ENCODE data around the gene MACF1. TPM values are rescaled to one million over a fixed set of nuclear protein-coding genes. Genes with fewer than 3 reads are reported as not detected.

The MACF1 gene
- total and polyA plus RNA-seq, 12 donors, result 85.3 to 379 (median 305) TPM

DNA sequence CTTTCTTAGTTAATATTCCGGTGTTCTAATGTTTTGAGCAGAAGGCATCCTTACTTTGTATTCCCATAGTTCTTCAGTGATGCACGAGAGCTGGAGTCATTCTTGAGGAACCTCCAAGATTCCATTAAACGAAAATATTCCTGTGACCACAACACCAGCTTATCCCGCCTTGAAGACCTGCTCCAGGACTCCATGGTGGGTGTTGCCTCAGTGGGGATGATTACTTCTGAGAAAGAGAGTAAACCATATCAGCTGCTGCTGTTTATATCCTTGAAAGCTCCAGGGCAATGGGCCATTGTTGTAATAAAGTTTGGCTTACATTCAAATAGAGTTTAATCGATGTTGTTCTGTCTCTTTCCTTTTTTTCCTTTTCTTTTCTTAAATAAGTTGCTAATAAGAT, 93.1 kb downstream of the MACF1 start:
- Histone ChIP-seq H3K36me3 (peaks cover 0 to 100% (median 69%) of the 10 kb centered on the region in 9 donors), H3K27me3 (no peaks in the 10 kb centered on the region), H3K9me3 (no peaks in the 10 kb centered on the region), H3K4me3 (no peak overlapping the region), H3K4me1 (peaks cover 0 to 36% (median 16%) of the 10 kb centered on the region in 9 donors), H3K27ac (no peak overlapping the region)
- DNase-seq (no peak), ATAC-seq (no peak)
- TF ChIP-seq, protein P1, sequence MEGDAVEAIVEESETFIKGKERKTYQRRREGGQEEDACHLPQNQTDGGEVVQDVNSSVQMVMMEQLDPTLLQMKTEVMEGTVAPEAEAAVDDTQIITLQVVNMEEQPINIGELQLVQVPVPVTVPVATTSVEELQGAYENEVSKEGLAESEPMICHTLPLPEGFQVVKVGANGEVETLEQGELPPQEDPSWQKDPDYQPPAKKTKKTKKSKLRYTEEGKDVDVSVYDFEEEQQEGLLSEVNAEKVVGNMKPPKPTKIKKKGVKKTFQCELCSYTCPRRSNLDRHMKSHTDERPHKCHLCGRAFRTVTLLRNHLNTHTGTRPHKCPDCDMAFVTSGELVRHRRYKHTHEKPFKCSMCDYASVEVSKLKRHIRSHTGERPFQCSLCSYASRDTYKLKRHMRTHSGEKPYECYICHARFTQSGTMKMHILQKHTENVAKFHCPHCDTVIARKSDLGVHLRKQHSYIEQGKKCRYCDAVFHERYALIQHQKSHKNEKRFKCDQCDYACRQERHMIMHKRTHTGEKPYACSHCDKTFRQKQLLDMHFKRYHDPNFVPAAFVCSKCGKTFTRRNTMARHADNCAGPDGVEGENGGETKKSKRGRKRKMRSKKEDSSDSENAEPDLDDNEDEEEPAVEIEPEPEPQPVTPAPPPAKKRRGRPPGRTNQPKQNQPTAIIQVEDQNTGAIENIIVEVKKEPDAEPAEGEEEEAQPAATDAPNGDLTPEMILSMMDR (IDR thresholded peaks at IDR 0.05), result no peak
- WGBS, 2 donors, result 49 to 54% methylated on average over 5 of the region's 5 CpGs
- intact Hi-C loops (cut with DNase I), result no loop called here

DNA sequence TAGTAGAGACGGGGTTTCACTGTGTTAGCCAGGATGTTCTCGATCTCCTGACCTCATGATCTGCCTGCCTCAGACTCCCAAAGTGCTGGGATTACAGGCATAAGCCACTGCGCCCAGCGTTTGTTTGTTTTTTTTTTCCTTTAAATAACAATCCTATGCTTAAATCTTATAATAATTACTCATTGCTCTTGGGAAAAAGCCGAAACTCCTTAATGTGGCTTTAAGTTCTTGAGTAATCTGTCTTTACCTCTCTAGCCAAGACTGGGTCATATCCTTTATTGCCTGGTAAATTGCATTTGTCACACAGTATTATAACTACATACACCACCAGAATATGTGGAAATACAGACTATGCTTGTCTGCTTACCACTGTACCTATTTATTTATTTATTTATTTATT, 97.1 kb downstream of the MACF1 start:
- no peak for DNase-seq
- Histone ChIP-seq H3K9me3 (no peaks in the 10 kb centered on the region), H3K36me3 (peaks cover 0 to 98% (median 53%) of the 10 kb centered on the region in 9 donors), H3K27me3 (no peaks in the 10 kb centered on the region), H3K27ac (no peak overlapping the region), H3K4me1 (peaks cover 0 to 8% (median 0%) of the 10 kb centered on the region in 9 donors), H3K4me3 (no peak overlapping the region)
- intact Hi-C loops (cut with DNase I), result no loop called here
- ATAC-seq, result no peak
- TF ChIP-seq, protein P1 (IDR thresholded peaks at IDR 0.05), result no peak
- 91 to 92% methylated on average over 5 of the region's 5 CpGs for WGBS, 2 donors

DNA sequence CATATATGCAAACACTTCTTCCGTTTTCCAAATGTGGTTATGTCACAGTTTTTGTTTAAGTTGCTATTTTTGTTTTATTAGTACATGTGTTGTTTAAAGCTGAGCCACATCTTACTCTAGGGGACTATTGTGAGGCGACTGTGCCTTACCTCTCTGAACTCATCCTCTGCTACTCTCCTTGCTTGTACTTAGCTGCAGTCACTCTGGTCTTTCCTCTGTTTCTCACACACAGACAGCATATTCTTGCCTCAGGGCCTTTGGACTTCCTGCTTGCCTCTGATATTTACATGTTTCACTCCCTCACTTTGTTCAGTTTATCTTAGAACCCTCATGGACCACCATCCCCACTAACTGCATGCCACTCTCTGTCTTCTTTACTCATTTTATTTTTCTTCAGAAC, 101.1 kb downstream of the MACF1 start:
- no peak for ATAC-seq
- DNase-seq, result no peak
- Histone ChIP-seq H3K4me1 (no peaks in the 10 kb centered on the region), H3K36me3 (peaks cover 0 to 97% (median 50%) of the 10 kb centered on the region in 9 donors), H3K27me3 (no peaks in the 10 kb centered on the region), H3K9me3 (no peaks in the 10 kb centered on the region), H3K4me3 (no peak overlapping the region), H3K27ac (no peak overlapping the region)
- TF ChIP-seq, protein P1 (IDR thresholded peaks at IDR 0.05), result no peak
- WGBS, 2 donors, result 87 to 91% methylated on average over 2 of the region's 2 CpGs
- intact Hi-C loops (cut with DNase I), result no loop called here

DNA sequence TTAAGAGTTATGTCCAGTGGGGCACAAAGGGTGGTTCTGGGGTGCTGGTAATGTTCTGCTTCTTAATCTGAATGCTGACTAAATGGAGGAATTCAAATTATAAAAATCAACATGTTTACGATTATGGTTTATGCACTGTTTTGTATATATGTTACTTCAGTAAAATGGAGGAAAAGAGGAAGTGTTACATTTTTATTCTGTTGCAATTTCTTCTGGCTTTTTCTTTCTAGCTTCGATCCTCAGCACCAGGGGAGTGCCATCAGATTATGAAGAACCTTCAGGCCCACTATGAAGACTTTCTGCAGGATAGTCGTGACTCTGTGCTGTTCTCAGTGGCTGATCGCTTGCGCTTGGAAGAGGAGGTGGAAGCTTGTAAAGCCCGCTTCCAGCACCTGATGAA, 105.5 kb downstream of the MACF1 start:
- H3K4me1 ChIP-seq, result no peaks in the 10 kb centered on the region
- intact Hi-C loops (cut with DNase I), result loop anchor here in 2 of 10 donors (5.0 to 10.0 kb wide), 2 partner anchors 137 to 225 kb away; no protein-coding TSS in a partner anchor
- H3K27ac ChIP-seq, result no peak overlapping the region
- TF ChIP-seq, protein P1 (IDR thresholded peaks at IDR 0.05), result no peak
- ATAC-seq, result no peak
- no peak overlapping the region for H3K4me3 ChIP-seq
- H3K27me3 ChIP-seq, result no peaks in the 10 kb centered on the region
- WGBS, 2 donors, result 92 to 93% methylated on average over 6 of the region's 6 CpGs
- no peak for DNase-seq
- no peaks in the 10 kb centered on the region for H3K9me3 ChIP-seq
- peaks cover 0 to 98% (median 45%) of the 10 kb centered on the region in 9 donors for H3K36me3 ChIP-seq

All from heart right ventricle (tissue), 16 donors.